ENCODE results near the gene CACNB4. TPM values are rescaled to one million over a fixed set of nuclear protein-coding genes. Genes with fewer than 3 reads are reported as not detected.

CACNB4 gene
- 2.0 TPM for total RNA-seq (2021; ENCODE audit: unreplicated experiment)
- 1.1 and 1.3 TPM in 2 replicates for polyA plus RNA-seq (2012)
- Bru-seq, nascent RNA, result percentile 36 among the genes with signal in this experiment
- BruChase-seq, experiment 1, labeled RNA remaining after a 6-hour chase, result percentile 47 among the genes with signal in this experiment
- BruChase-seq, experiment 2, labeled RNA remaining after a 2-hour chase, result percentile 45 among the genes with signal in this experiment
- long read RNA-seq, partial matches to known transcripts, result 0 of 1 reads
- long read RNA-seq, other reads (novel, unspliced or antisense), result 1 of 1 reads

DNA sequence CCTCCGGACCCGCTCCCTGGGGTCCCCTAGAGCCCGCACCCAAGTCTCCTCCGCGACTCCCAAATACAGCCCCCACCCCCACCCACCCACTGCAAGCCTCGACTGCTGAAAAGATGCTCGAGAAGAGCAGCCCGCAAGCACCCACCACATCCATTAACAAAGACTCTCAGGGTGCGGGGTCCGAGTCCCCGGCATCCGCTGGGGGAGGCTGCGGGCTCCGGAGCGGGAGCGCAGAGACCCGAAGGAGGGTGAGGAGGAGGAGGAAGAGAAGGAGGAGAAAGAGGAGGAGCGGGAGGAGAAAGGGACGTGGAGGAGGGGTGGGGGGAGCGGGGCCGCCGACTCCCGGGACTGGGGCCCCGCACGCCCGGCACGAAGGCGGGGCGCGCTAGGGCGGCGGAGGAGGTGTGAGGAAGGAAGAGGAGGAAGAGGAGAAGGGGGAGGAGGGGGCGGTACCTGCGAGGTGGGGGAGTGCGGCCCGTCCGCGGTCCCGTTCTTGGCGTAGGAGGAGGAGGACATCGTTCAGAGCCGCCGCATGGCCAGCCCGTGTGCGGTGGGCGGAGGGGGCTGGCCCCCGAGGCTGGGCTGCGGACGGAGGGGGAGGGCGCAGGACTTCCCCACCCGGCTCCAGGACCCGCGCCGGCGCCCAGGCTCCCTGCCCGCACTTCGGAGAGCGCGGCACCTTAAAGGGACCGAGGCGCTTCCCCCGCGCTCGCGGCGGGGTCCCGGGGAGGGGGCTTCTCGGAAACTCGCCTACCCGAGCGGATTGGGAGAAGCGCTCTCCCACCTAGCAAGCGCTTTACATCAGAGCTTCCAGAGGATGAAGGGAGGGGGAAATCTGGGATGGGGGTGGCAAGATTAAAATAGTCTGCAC is at the start of gene CACNB4:
Gene CACNB4 (minus strand): TSS at position 549 of the 871 bp plus-strand sequence.
- CTCF ChIA-PET, result no interaction called here

More for the DNA sequence above, at the start of gene CACNB4:
- Histone ChIP-seq H3K9ac (ENCODE audit: low read length) (peak within 1 kb of the TSS; percentile 47), H3K4me2 (ENCODE audit: low read length) (peak within 1 kb of the TSS; percentile 80), H4K20me1 (ENCODE audit: insufficient read depth) (no peaks in the 10 kb centered on the region), H3K36me3 (ENCODE audit: control insufficient read depth in 1 of 2, insufficient read depth in 2 of 2, low read length in 2 of 2) (no peaks in the 10 kb centered on the region), H3K9me3 (ENCODE audit: control insufficient read depth in 1 of 2, insufficient read depth in 1 of 2, low read depth in 1 of 2, low read length in 2 of 2) (no peaks in the 10 kb centered on the region), H3K4me3 (replicated peaks in 1 of 2; ENCODE audit: low read depth in 1 of 2, low read length in 2 of 2) (peak within 1 kb of the TSS; percentile 42 to 58), H3K9me2 (ENCODE audit: insufficient read depth) (no peaks in the 10 kb centered on the region), H3K79me2 (ENCODE audit: insufficient read depth, low read length) (no peaks in the 10 kb centered on the region), H3K27ac (ENCODE audit: low read depth, low read length) (peak within 1 kb of the TSS; percentile 4; the same call in 1 of the 2 replicates), H3K4me1 (ENCODE audit: control insufficient read depth in 1 of 2, insufficient read depth in 2 of 2, low read length in 2 of 2) (peaks cover 0 to 21% of the 10 kb centered on the region in 2 experiments; a peak in 2 of 4 replicates), H3K27me3 (ENCODE audit: insufficient read depth, low read length) (no peaks in the 10 kb centered on the region), H2AFZ (ENCODE audit: low read depth, low read length, poor library complexity, severe bottlenecking) (peak within 1 kb of the TSS; percentile 51)
- TF ChIP-seq POLR2A (IDR thresholded peaks at IDR 0.05; ENCODE audit: borderline replicate concordance, extremely low read depth, insufficient read depth, insufficient read length), result no peak
- no peak for TF ChIP-seq SP1 (IDR thresholded peaks at IDR 0.05; ENCODE audit: low read depth)
- TF ChIP-seq JUND (IDR thresholded peaks at IDR 0.05), result no peak
- TF ChIP-seq, protein P1, sequence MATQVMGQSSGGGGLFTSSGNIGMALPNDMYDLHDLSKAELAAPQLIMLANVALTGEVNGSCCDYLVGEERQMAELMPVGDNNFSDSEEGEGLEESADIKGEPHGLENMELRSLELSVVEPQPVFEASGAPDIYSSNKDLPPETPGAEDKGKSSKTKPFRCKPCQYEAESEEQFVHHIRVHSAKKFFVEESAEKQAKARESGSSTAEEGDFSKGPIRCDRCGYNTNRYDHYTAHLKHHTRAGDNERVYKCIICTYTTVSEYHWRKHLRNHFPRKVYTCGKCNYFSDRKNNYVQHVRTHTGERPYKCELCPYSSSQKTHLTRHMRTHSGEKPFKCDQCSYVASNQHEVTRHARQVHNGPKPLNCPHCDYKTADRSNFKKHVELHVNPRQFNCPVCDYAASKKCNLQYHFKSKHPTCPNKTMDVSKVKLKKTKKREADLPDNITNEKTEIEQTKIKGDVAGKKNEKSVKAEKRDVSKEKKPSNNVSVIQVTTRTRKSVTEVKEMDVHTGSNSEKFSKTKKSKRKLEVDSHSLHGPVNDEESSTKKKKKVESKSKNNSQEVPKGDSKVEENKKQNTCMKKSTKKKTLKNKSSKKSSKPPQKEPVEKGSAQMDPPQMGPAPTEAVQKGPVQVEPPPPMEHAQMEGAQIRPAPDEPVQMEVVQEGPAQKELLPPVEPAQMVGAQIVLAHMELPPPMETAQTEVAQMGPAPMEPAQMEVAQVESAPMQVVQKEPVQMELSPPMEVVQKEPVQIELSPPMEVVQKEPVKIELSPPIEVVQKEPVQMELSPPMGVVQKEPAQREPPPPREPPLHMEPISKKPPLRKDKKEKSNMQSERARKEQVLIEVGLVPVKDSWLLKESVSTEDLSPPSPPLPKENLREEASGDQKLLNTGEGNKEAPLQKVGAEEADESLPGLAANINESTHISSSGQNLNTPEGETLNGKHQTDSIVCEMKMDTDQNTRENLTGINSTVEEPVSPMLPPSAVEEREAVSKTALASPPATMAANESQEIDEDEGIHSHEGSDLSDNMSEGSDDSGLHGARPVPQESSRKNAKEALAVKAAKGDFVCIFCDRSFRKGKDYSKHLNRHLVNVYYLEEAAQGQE (IDR thresholded peaks at IDR 0.05; ENCODE audit: low read depth), result no peak
- no peak for TF ChIP-seq POLR2AphosphoS5 (IDR thresholded peaks at IDR 0.05; ENCODE audit: low read depth, low read length)
- TF ChIP-seq, protein P2, sequence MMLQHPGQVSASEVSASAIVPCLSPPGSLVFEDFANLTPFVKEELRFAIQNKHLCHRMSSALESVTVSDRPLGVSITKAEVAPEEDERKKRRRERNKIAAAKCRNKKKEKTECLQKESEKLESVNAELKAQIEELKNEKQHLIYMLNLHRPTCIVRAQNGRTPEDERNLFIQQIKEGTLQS (IDR thresholded peaks at IDR 0.05), result no peak
- no peak for TF ChIP-seq ZNF274 (IDR thresholded peaks at IDR 0.05; ENCODE audit: low read depth, low read length)
- no peak for TF ChIP-seq TCF7L2 (IDR thresholded peaks at IDR 0.05; ENCODE audit: borderline replicate concordance, extremely low read depth, insufficient read depth, insufficient read length)
- no peak for TF ChIP-seq CEBPB (IDR thresholded peaks at IDR 0.05; ENCODE audit: low read depth)
- no peak for TF ChIP-seq SRF (IDR thresholded peaks at IDR 0.05; ENCODE audit: low read depth)
- no TSS peak for BruUV-seq (replicated peaks)
- ATAC-seq, result peak; percentile 53
- DNase-seq (ENCODE audit: low read depth, low spot score), result no peak
- intact Hi-C loops (cut with micrococcal nuclease), result no loop called here
- ChIA-PET POLR2A (no interaction called here), RAD21 (ENCODE audit: low non-redundant PET in 1 of 2, low total read pairs in 2 of 2, uncharacterized antibody in 2 of 2, unreplicated experiment in 2 of 2) (no interaction called here)

Measured in HCT116 (cell line).